ENCODE measurements around the gene PVR. TPM values are rescaled to one million over a fixed set of nuclear protein-coding genes. Genes with fewer than 3 reads are reported as not detected.

The PVR gene
- total and polyA plus RNA-seq, 8 donors, result 9.3 to 28.8 (median 18.7) TPM

DNA sequence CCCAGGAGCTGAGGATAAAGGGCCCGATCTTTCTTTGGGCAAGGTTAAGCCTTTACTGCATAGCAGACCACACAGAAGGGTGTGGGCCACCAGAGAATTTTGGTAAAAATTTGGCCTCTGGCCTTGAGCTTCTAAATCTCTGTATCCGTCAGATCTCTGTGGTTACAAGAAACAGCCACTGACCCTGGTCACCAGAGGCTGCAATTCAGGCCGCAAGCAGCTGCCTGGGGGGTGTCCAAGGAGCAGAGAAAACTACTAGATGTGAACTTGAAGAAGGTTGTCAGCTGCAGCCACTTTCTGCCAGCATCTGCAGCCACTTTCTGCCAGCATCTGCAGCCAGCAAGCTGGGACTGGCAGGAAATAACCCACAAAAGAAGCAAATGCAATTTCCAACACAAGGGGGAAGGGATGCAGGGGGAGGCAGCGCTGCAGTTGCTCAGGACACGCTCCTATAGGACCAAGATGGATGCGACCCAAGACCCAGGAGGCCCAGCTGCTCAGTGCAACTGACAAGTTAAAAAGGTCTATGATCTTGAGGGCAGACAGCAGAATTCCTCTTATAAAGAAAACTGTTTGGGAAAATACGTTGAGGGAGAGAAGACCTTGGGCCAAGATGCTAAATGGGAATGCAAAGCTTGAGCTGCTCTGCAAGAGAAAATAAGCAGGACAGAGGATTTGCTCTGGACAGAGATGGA, 19.1 kb downstream of the PVR start:
- DNase-seq (no peak), ATAC-seq (no peak), FAIRE-seq (no peak)
- TF ChIP-seq, protein P1, sequence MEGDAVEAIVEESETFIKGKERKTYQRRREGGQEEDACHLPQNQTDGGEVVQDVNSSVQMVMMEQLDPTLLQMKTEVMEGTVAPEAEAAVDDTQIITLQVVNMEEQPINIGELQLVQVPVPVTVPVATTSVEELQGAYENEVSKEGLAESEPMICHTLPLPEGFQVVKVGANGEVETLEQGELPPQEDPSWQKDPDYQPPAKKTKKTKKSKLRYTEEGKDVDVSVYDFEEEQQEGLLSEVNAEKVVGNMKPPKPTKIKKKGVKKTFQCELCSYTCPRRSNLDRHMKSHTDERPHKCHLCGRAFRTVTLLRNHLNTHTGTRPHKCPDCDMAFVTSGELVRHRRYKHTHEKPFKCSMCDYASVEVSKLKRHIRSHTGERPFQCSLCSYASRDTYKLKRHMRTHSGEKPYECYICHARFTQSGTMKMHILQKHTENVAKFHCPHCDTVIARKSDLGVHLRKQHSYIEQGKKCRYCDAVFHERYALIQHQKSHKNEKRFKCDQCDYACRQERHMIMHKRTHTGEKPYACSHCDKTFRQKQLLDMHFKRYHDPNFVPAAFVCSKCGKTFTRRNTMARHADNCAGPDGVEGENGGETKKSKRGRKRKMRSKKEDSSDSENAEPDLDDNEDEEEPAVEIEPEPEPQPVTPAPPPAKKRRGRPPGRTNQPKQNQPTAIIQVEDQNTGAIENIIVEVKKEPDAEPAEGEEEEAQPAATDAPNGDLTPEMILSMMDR (IDR thresholded peaks at IDR 0.05), result no peak
- H3K36me3 ChIP-seq, result peaks cover 0 to 41% (median 0%) of the 10 kb centered on the region in 3 donors
- intact Hi-C loops (cut with DNase I), result no loop called here
- H3K27me3 ChIP-seq, result no peaks in the 10 kb centered on the region
- 83 to 84% methylated on average over 7 of the region's 7 CpGs for WGBS, 2 donors
- H3K4me1 ChIP-seq, result no peaks in the 10 kb centered on the region
- H3K27ac ChIP-seq, result no peak overlapping the region
- no peak overlapping the region for H3K4me3 ChIP-seq
- no peaks in the 10 kb centered on the region for H3K9me3 ChIP-seq

DNA sequence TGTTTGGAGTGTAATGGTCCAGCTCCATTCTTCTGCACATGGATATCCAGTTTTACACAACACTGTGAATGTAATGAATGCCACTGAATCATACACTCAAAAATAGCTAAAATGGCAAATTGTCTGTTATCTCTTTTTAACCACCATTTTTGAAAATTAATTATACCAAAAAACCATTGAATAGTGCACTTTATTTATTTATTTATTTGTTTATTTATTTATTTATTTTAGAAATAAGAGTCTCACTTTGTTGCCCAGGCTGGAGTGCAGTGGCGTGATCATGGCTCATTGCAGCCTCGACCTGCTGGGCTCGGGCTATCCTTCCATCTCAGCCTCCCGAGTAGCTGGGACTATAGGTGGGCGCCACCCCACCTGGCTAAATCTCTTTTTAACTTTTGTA, 20.3 kb downstream of the PVR start:
- intact Hi-C loops (cut with DNase I), result no loop called here
- Histone ChIP-seq H3K27ac (no peak overlapping the region), H3K27me3 (no peaks in the 10 kb centered on the region), H3K36me3 (peaks cover 0 to 31% (median 0%) of the 10 kb centered on the region in 3 donors), H3K4me3 (no peak overlapping the region), H3K4me1 (no peaks in the 10 kb centered on the region), H3K9me3 (no peaks in the 10 kb centered on the region)
- DNase-seq, result no peak
- 97 to 99% methylated on average over 5 of the region's 5 CpGs for WGBS, 2 donors
- TF ChIP-seq, protein P1 (IDR thresholded peaks at IDR 0.05), result no peak
- ATAC-seq, result no peak
- FAIRE-seq, result no peak

DNA sequence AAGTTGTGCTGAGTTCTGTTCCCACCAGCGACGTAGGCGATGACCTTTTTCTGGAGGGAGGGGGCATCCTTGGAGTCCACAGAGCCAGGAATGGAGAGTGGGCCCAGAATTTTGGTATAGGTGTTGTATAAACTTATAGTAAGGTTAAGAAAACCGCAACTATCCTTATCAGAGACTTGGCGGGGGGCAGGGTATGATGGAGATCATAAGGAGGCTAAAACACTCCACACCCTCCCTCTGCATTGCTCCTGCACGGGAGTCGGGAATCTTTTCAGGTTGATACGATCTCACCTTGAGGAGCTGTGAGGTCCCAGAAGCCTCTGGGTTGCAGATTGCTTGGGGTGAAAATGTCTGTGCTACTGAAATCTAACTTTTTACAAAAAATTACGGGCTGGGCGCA, 21.3 kb downstream of the PVR start:
- ATAC-seq (no peak), FAIRE-seq (no peak)

DNA sequence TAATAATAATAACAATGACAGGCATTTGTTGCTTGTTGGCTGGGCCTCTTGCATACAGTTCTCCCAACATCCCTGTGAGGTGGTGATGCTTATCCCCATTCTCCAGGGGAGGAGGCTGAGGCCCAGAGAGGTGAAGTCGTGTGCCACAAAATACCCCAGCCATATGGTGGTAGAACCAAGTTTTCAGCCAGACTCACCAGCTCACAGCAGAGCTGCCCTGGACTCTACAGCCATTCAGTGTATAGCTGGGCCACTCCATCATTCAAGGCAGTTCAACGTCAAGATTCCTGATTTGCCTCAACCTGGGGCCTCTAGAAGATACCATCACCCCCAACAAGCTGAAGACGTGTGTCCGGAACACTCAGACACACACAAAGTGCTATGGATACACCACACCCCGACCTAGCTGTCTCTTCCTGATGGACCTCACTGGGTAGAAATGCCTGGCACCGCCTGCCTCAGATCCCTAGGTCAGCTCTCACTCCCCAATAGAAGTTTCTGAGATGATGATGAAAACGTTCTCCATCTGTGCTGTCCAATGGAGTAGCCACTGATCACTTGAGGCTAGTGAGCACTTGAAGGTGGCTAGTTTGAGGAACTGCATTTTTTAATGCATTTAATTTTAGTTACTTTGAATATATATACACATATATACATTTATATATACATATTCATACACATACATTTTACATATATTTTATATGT, 23.3 kb downstream of the PVR start:
- WGBS, 2 donors, result 82 to 86% methylated on average over 7 of the region's 7 CpGs
- FAIRE-seq (no peak), DNase-seq (no peak), ATAC-seq (peak in 1 of 4 donors; percentile 15)
- Histone ChIP-seq H3K27me3 (no peaks in the 10 kb centered on the region), H3K27ac (no peak overlapping the region), H3K4me3 (no peak overlapping the region), H3K36me3 (peaks cover 0 to 10% (median 0%) of the 10 kb centered on the region in 3 donors), H3K4me1 (no peaks in the 10 kb centered on the region), H3K9me3 (no peaks in the 10 kb centered on the region)
- TF ChIP-seq, protein P1 (IDR thresholded peaks at IDR 0.05), result no peak
- intact Hi-C loops (cut with DNase I), result no loop called here

More for the DNA sequence above, 21.3 kb downstream of the PVR start:
- WGBS, 2 donors, result 90 to 92% methylated on average over 10 of the region's 10 CpGs
- Histone ChIP-seq H3K4me3 (no peak overlapping the region), H3K27me3 (no peaks in the 10 kb centered on the region), H3K4me1 (no peaks in the 10 kb centered on the region), H3K9me3 (no peaks in the 10 kb centered on the region), H3K27ac (no peak overlapping the region), H3K36me3 (peaks cover 0 to 21% (median 0%) of the 10 kb centered on the region in 3 donors)
- no peak for DNase-seq
- intact Hi-C loops (cut with DNase I), result no loop called here
- TF ChIP-seq, protein P1 (IDR thresholded peaks at IDR 0.05), result no peak
